ENCODE results near the gene SCGB1A1.
"Not testable (repeated sequence)": the region's sequence is repeated elsewhere in the genome, so short reads cannot be mapped to it uniquely, and the experiment has no call there.

SCGB1A1 gene

GRCh38 chr11:62423012-62423411 is 4.2 kb downstream of the SCGB1A1 start:
- DNase-seq: no peak

DNA sequence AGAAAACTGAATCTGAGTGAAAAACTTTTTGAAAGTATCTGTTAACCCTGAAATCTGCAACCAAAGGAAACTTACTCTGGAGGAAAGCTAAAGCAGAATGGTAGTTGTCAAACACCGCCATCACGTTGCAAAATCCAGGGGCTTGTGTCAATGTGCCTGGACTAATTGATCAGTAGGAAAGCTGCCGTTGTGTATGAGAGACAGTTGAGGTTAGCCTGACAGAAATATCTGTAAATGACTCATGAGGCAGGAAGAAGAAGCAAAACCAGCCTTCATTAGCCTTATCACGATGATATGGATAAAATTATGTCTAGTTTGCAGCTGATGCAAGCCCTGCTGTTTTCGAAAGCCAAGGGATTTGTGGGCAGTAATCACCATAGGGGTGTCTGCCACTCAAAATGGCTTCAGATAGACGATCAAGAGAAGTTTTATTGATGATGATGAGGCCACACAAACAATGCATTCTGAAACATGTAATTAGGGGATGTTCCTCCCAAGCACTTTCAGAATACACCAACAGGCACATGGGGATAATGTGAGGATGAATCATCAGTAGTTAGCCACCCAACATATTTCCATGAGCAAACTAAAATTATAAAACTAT is 8.9 kb downstream of the SCGB1A1 start:
- no peak for DNase-seq

- DNase-seq: no peak
Measured at GRCh38 chr11:62428871-62429560, 10.2 kb downstream of the SCGB1A1 start.

DNA sequence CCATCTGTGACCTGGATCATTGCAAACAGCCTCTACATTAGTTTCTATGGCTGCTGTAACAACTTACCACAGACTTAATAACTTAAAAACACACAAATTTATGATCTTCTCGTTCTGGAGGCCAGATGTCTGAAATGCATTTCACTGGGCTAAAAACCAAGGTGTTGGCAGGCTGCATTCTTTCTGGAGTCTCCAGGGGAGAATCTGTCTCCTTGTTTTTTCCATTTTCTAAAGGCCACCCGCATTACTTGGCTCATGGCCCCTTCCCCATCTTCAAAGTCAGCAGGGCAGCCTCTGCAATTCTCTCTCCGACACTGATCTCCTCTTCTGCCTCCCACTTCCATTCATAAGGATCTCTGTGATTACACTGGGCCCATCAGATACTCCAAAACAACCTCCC is 11.6 kb downstream of the SCGB1A1 start:
- no peak for DNase-seq

GRCh38 chr11:62431171-62431901 is 12.5 kb downstream of the SCGB1A1 start:
- no peak for DNase-seq

DNA sequence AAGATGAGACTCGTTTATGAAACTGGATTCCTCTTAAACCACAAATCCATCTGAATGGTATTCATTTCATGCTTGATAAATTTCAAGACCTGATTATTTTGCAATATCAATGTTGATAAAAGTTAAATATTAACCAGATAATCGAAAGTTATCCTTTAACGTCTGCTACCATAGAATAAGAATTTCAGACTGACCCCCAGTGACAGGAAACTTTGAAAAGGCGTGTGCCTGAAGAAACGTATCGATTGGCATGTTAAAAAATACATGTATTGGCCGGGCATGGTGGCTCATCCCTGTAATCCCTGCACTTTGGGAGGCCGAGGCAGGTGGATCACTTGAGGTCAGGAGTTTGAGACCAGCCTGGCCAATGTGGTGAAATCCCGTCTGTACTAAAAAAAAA is 13.9 kb downstream of the SCGB1A1 start:
- no peak for DNase-seq

- no peak for DNase-seq
Measured at GRCh38 chr11:62433141-62433903, 14.5 kb downstream of the SCGB1A1 start.

DNA sequence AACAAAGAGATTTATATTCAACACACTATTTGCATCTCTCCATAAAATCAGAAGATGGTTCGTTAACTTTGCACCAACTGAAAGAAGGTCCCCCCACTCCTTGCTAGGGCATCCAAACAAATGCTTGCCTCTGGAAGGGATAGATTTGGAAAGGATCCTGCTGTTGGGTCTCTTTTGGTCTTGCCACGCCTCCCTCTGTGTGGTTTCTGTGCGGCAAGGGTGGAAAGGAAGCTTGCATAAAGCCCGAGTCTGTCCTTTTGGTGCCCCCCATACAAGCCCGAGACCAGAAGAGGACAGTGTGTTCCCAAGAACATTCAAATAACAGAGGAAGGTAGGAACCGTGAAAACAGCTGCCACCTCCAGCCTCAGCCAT is 15.1 kb downstream of the SCGB1A1 start:
- DNase-seq: no peak

DNA sequence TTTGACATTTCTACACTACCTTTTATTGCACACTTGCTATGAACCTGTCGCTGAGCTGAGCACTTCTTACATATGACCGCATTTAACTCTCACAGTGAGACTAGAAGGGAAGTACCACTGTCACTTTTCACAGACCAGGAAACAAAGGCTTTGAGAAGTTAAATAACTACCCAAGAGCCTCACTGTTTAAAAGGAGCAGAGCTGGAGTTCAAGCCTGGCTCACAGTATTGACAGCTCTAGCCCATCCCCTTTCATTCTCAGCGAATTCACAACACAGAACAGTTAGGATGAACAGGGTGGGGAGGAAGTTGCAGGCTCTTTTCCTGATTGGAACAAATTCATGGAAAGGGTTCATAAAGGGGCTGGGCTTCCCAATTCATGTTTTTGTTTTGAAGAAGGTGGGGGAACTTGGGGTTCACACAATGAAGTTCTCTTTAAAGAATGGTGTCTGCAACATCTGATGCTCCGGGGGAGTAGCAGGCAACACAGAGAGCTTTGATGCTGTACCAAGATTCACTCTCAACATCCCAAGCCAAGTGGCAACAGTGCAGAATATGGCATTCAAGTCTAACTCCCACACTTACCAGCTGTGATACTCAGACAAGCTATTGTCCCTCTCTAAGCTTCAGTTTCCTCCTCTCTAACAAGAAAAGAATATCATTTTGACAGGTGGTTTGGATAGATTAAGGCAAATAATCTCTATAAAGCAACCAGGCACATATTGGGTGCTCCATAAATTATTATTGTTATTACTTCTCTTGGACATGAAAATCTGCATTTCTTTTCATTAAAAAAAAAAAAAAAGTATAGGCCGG is 17.2 kb downstream of the SCGB1A1 start:
- no peak for DNase-seq

DNA sequence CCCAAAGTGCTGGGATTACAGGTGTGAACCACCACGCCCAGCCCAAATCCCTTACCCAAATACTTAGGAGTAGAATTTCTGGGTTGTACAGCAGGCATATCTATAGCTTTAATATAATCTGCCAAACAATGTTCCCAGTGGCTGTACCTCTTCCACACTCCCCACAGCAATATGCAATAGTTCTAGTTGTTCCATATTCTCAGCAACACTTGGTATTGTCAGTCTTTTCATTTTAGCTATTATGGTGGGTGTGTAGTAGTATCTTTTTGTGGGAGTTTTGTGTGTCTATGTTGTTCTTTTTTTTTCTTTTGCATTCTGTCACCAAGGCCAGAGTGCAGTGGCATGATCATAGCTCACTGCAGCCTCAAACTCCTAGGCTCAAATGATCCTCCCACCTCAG is 18.8 kb downstream of the SCGB1A1 start:
- no peak for DNase-seq

GRCh38 chr11:62438641-62439040 is 19.8 kb downstream of the SCGB1A1 start:
- DNase-seq: no peak

GRCh38 chr11:62439785-62440602 is 21.2 kb downstream of the SCGB1A1 start:
- no peak for DNase-seq

DNA sequence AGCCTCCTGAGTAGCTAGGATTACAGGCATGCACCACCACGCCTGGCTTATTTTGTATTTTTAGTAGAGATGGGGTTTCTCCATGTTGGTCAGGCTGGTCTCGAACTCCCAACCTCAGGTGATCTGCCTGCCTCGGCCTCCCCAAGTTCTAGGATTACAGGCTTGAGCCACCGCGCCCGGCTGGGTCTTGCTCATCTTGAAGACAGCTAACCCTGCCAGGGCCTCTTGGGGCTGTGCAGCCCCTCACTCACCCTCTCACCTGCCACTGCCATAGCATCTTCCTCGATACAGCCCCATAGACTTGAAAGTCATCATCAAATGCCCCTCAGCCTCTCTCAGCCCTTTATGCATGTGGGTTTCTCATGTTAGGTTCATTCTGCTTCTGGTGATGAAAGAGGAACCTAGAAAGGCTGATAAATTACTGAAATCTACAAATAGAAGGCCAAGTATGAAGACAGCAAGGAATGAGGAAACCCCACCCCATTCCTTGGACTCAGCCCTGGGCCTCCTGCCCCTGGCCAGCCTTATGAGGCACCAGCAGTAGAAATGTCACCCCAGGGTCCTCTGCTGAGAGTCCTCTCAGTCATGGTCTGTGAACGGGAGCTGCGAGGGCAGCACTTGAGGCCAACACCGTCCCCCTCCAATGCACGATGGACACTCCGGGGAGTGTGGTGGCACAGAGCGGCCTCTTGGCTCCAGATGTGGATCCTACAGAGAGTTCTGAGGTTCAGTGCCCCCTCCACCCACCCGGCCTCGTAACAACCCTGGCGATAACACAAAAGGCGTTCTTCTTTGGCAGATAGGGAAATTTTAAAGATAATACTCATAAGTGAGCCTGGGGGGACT is 24.8 kb downstream of the SCGB1A1 start:
- DNase-seq: no peak

- no peak for DNase-seq
Measured at GRCh38 chr11:62444236-62444833, 25.5 kb downstream of the SCGB1A1 start.

DNA sequence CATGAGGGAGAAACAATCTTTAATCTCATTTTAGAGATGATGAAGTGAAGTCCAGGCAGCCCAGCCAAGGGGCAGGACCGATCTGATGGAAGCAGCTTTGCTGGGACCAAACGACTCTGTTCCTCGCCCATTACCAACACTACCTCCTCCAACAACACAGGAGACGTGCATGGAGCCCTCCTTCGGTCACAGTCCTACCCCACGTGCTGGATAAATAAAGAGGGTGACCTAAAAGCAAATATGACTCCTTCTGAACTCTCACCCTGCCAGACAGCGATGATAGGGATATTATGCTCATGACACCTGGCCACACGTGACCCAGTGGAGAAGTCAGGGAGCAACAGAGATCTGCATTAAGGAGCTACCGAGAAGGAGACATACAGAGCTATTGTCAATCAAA is 26.0 kb downstream of the SCGB1A1 start:
- DNase-seq: no peak

DNA sequence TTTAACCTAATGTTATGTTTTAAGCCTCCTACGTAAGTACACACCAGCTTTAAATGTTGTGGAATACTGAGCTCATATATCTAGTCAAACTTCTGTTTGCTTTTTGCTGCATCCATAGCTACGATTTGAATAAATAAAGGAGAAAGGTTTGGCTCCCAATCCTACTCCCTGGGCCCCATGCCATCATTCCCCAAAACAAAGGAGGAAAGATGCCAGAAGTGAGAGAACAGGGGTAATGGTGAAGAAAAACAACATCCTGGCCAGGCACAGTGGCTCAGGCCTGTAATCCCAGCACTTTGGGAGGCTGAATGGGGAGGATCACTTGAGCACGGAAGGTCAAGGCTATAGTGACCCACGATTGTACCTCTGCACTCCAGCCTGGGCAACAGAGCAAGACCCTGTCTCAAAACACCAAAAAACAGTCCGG is 26.5 kb downstream of the SCGB1A1 start:
- no peak for DNase-seq

DNA sequence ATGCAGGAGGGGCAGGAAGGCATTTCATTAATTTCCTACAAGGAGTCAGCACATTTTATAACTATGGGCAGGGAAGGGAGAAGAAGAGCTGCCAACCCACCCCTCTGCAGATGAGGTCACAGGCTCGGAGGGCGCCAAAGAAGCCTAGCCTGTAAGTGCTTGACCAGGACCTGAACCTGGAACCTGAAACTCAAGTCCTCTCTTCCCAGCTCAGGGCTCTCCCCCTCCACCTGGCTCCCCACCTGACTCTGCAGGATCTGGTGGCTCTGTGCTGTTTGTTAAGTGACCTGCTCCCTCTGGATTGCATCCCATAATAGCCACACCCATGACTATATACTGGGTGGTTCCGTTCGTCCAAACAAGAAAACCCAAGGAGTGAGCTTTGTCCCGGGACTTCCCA is 27.3 kb downstream of the SCGB1A1 start:
- DNase-seq: no peak

DNA sequence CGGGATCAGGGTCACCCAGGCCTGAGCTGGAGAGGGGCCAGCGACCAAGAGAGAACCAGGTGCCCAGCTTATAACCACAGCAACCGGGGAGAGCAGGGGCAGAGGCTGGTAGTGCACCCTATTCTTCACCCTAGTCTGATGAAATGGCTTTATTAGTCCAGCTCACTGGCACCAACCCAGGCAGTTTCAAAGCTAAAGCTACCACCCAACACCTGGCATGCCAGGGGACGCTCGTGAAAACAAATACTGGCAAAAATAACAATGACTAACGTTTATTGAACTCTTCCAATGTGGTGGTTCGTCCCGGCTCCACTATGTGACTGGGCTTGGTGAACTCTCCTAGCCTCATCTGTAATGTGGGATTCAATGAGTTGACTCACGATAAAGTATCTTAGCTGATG is 30.6 kb downstream of the SCGB1A1 start:
- no peak for DNase-seq

- DNase-seq: not testable (repeated sequence)
Measured at GRCh38 chr11:62449912-62450311, 31.1 kb downstream of the SCGB1A1 start.

- no peak for DNase-seq
Measured at GRCh38 chr11:62450543-62451240, 31.9 kb downstream of the SCGB1A1 start.
